ENCODE measurements around the gene BPGM.

Gene BPGM

DNA sequence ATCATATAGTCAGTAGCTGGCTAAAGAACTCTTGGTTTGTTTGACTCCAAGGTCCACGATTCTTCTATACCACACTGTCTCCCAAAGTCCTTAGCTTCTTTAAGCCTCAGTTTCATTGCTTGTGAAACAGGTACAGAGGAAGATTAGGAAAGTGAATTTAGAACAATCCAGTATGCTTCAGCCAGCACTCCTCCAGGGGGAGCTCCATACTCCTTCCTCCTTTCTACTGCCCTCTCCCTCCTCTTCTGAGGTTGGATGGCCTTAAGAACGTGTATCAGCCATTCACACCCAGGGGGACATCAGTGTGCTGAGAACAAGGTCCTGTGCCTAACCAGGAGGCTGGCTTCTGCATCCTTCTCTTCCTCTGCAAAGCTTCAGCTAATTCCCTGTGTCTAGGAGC is 78.0 kb downstream of the BPGM start:
- no peak for DNase-seq

- DNase-seq: no peak
These were observed 79.9 kb downstream of the BPGM start for GRCh38 chr7:134726581-134726980.

GRCh38 chr7:134727711-134728110 is 81.1 kb downstream of the BPGM start:
- DNase-seq: no peak

Measured in stimulated activated naive CD4-positive, alpha-beta T cell treated with Interleukin-2 at 50 U/mL for 16 hours (primary cell).